GM18858 (cell line): ENCODE measurements around the gene ATXN10.
"Not testable (repeated sequence)": the region's sequence is repeated elsewhere in the genome, so short reads cannot be mapped to it uniquely, and the experiment has no call there.

Experiments
- ATAC-seq: cut with Tn5 transposase; IDR thresholded peaks from one replicate; pipeline ENCODE4 v1.9.1; 2021; ENCODE audit not compliant: unreplicated experiment

Gene ATXN10

GRCh38 chr22:45704648-45705047 is 33.0 kb downstream of the ATXN10 start:
- ATAC-seq = no peak

GRCh38 chr22:45707605-45708004 is 36.0 kb downstream of the ATXN10 start:
- no peak for ATAC-seq

GRCh38 chr22:45708145-45708544 is 36.5 kb downstream of the ATXN10 start:
- ATAC-seq = no peak

GRCh38 chr22:45709060-45709739 is 37.6 kb downstream of the ATXN10 start:
- no peak for ATAC-seq

- ATAC-seq = no peak
Observed at GRCh38 chr22:45709866-45710265, 38.2 kb downstream of the ATXN10 start.

GRCh38 chr22:45710469-45710868 is 38.8 kb downstream of the ATXN10 start:
- no peak for ATAC-seq

GRCh38 chr22:45714390-45714789 is 42.8 kb downstream of the ATXN10 start:
- not testable (repeated sequence) for ATAC-seq

- no peak for ATAC-seq
Observed at GRCh38 chr22:45717789-45718188, 46.2 kb downstream of the ATXN10 start.

GRCh38 chr22:45718391-45718790 is 46.8 kb downstream of the ATXN10 start:
- ATAC-seq = no peak

GRCh38 chr22:45720839-45721378 is 49.3 kb downstream of the ATXN10 start:
- no peak for ATAC-seq

- no peak for ATAC-seq
Observed at GRCh38 chr22:45722006-45722405, 50.4 kb downstream of the ATXN10 start.

- ATAC-seq = no peak
Observed at GRCh38 chr22:45726081-45726480, 54.4 kb downstream of the ATXN10 start.

- ATAC-seq = no peak
Observed at GRCh38 chr22:45731041-45731797, 59.6 kb downstream of the ATXN10 start.

GRCh38 chr22:45731798-45732495 is 60.3 kb downstream of the ATXN10 start:
- no peak for ATAC-seq

GRCh38 chr22:45735273-45735672 is 63.6 kb downstream of the ATXN10 start:
- no peak for ATAC-seq

- ATAC-seq = no peak
Observed at GRCh38 chr22:45738206-45738605, 66.6 kb downstream of the ATXN10 start.

- ATAC-seq = no peak
Observed at GRCh38 chr22:45740236-45740635, 68.6 kb downstream of the ATXN10 start.

GRCh38 chr22:45742866-45743450 is 71.3 kb downstream of the ATXN10 start:
- no peak for ATAC-seq

GRCh38 chr22:45743687-45744086 is 72.1 kb downstream of the ATXN10 start:
- ATAC-seq = no peak

- no peak for ATAC-seq
Observed at GRCh38 chr22:45744442-45744841, 72.8 kb downstream of the ATXN10 start.

GRCh38 chr22:45750626-45751025 is 79.0 kb downstream of the ATXN10 start:
- no peak for ATAC-seq
